DND-41 (cell line): ENCODE results near the gene TINAGL1.

ENCODE experiments used
- CTCF ChIP-seq: IDR thresholded peaks from 2 replicates; pipeline ENCODE4 v1.5.1; 2012; ENCODE audit warnings: borderline replicate concordance, low read length, moderate library complexity, mild to moderate bottlenecking; ENCODE audit not compliant: poor library complexity, severe bottlenecking; ENCODE audit errors: extremely low read depth
- EZH2 ChIP-seq: IDR thresholded peaks from 3 replicates; pipeline ENCODE4 v1.6.1; 2012; ENCODE audit warnings: borderline replicate concordance, low read depth, mild to moderate bottlenecking, moderate library complexity, low read length, inconsistent platforms; ENCODE audit not compliant: severe bottlenecking

GRCh38 chr1:31618916-31619846 lies 42.9 kb downstream of the TINAGL1 start:
- TF ChIP-seq CTCF (no peak), EZH2 (no peak)
